ENCODE data around the gene ONECUT2.

DNA sequence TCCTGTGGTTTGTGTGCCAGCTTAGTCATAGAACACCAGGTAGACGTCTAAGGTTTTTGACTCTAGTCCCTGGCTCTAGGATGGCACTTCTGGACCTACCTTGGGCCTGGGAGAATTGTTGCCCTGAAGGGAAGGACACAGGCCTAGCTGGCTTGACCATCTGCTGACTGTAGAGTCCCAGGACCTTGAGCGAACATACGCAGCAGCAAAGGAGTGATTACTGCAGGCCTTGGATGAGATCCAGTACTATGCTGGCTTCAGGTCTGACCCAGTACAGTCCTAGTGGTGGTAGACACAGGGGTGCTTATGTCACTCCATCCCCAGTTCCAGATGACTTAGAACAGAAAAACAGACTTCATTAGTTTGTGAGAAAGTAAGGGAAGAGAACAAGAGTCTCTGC is 45.1 kb upstream of the ONECUT2 start:
- TF ChIP-seq, protein P1, sequence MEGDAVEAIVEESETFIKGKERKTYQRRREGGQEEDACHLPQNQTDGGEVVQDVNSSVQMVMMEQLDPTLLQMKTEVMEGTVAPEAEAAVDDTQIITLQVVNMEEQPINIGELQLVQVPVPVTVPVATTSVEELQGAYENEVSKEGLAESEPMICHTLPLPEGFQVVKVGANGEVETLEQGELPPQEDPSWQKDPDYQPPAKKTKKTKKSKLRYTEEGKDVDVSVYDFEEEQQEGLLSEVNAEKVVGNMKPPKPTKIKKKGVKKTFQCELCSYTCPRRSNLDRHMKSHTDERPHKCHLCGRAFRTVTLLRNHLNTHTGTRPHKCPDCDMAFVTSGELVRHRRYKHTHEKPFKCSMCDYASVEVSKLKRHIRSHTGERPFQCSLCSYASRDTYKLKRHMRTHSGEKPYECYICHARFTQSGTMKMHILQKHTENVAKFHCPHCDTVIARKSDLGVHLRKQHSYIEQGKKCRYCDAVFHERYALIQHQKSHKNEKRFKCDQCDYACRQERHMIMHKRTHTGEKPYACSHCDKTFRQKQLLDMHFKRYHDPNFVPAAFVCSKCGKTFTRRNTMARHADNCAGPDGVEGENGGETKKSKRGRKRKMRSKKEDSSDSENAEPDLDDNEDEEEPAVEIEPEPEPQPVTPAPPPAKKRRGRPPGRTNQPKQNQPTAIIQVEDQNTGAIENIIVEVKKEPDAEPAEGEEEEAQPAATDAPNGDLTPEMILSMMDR (IDR thresholded peaks at IDR 0.05; ENCODE audit: low read length) = no peak
- TF ChIP-seq EZH2 (IDR thresholded peaks at IDR 0.05; ENCODE audit: borderline replicate concordance, low read length) = no peak

Measured in OCI-LY1 (cell line).